Measurements from ENCODE around the gene RPL38. TPM values are rescaled to one million over a fixed set of nuclear protein-coding genes. Genes with fewer than 3 reads are reported as not detected.
A peak's percentile ranks its signal among the peaks of the same experiment; 100 is the strongest.

The RPL38 gene
- total RNA-seq, result 100 to 1,000 TPM; 617 to 705 (median 692) TPM
- long read RNA-seq, donor 1, transcript RPL38-201 (5 exons, 1,170 nt), result major isoform, 162 of 200 reads
- long read RNA-seq, donor 1, transcript RPL38-202 (5 exons, 431 nt), result minor isoform, 33 of 200 reads
- long read RNA-seq, donor 1, partial matches to known transcripts, result 0 of 200 reads
- long read RNA-seq, donor 1, other reads (novel, unspliced or antisense), result 0 of 200 reads
- long read RNA-seq, donor 2, transcript RPL38-201 (5 exons, 1,170 nt), result major isoform, 331 of 445 reads
- long read RNA-seq, donor 2, transcript RPL38-206 (4 exons, 532 nt), result minor isoform, 15 of 445 reads
- long read RNA-seq, donor 2, transcript RPL38-202 (5 exons, 431 nt), result minor isoform, 93 of 445 reads
- long read RNA-seq, donor 2, partial matches to known transcripts, result 0 of 445 reads
- long read RNA-seq, donor 2, other reads (novel, unspliced or antisense), result 5 of 445 reads

DNA sequence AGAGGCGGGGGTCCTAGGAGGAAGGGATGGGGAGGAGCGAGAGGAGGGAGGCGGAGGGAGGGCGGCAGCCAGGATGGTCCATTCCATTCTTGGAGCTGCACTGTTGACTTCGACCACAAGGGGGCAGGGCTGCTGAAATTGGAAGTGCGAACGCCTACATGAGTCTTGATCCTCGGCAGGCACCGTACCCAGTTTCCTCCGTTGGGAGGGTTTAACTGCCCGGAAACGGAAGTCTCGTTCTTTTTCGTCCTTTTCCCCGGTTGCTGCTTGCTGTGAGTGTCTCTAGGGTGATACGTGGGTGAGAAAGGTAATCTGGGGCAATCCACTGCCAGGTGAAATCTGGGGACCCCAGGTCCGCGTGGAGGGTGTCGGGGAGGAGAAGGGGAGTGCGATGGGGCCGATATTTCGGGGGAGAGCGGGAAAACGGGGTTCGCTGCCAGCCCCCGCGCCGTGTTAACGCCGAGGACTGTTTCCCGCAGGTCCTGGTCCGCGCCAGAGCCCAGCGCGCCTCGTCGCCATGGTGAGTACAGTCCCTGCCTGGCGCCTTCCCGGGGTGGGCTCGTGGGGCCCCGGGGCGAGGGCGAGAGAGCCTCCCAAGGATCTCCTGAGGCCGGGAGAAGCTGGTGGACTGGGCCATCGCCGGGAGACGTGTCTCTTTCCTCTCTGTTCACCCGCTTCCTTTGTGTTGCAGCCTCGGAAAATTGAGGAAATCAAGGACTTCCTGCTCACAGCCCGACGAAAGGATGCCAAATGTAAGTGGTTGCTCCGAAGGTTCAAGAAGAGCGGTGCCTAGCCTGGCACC, at the start of gene RPL38:
RPL38 (plus strand) TSS at position 240 of the 802 bp plus-strand sequence; CDS start at position 518, 278 bp downstream.
- Histone ChIP-seq H3K36me3 (ENCODE audit: low read depth) (no peaks in the 10 kb centered on the region), H3K4me1 (ENCODE audit: low read depth) (peaks cover 44% of the 10 kb centered on the region), H3K9me3 (no peaks in the 10 kb centered on the region), H3K4me3 (peak within 1 kb of the TSS; percentile 86)
- TF ChIP-seq, protein P1, sequence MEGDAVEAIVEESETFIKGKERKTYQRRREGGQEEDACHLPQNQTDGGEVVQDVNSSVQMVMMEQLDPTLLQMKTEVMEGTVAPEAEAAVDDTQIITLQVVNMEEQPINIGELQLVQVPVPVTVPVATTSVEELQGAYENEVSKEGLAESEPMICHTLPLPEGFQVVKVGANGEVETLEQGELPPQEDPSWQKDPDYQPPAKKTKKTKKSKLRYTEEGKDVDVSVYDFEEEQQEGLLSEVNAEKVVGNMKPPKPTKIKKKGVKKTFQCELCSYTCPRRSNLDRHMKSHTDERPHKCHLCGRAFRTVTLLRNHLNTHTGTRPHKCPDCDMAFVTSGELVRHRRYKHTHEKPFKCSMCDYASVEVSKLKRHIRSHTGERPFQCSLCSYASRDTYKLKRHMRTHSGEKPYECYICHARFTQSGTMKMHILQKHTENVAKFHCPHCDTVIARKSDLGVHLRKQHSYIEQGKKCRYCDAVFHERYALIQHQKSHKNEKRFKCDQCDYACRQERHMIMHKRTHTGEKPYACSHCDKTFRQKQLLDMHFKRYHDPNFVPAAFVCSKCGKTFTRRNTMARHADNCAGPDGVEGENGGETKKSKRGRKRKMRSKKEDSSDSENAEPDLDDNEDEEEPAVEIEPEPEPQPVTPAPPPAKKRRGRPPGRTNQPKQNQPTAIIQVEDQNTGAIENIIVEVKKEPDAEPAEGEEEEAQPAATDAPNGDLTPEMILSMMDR (IDR thresholded peaks at IDR 0.05), result peak; percentile 92
- ATAC-seq (peak; percentile 96), DNase-seq (peak; percentile 93 to 99 (median 95))
- intact Hi-C loops (cut with DNase I, micrococcal nuclease), result no loop called here

DNA sequence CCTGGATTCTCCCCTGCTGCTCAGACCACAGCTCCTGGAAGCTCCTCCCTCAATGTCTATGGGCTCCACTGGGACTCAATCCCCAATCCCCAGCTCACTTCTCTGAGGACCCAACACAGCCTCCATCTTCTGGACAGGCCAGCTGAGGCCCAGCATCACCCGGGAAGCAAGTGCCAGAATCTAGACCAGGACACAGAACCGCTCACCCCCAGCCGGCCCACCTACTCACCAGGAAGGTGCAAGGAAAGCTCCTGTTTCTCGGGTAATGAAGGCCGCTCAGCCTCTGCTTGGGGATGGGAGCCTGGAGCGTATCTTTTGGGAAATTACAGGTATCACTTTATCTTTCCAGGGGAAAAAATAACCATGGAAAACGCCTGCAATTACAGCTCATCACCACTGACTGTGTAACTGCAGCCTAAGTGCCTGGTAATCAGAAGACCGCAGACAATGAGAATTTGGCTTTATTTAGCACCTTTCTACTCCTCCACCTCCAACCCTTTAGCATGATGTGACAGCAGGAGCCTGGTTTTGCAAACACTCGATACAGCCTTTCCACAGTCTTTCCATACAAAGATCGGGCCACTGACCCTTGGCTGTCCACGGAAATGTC, 49.6 kb upstream of the RPL38 start:
- H3K4me3 ChIP-seq, result no peak overlapping the region
- H3K36me3 ChIP-seq (ENCODE audit: low read depth), result no peaks in the 10 kb centered on the region
- DNase-seq (no peak), ATAC-seq (no peak)
- no peaks in the 10 kb centered on the region for H3K9me3 ChIP-seq
- intact Hi-C loops (cut with DNase I, micrococcal nuclease), result no loop called here
- TF ChIP-seq, protein P1 (IDR thresholded peaks at IDR 0.05), result no peak
- H3K4me1 ChIP-seq (ENCODE audit: low read depth), result no peaks in the 10 kb centered on the region

GRCh38 chr17:74156878-74157277, 46.6 kb upstream of the RPL38 start:
- DNase-seq (no peak), ATAC-seq (no peak)
- intact Hi-C loops (cut with DNase I, micrococcal nuclease), result no loop called here
- Histone ChIP-seq H3K4me3 (no peak overlapping the region), H3K9me3 (no peaks in the 10 kb centered on the region), H3K4me1 (ENCODE audit: low read depth) (no peaks in the 10 kb centered on the region), H3K36me3 (ENCODE audit: low read depth) (no peaks in the 10 kb centered on the region)
- TF ChIP-seq, protein P1 (IDR thresholded peaks at IDR 0.05), result no peak

DNA sequence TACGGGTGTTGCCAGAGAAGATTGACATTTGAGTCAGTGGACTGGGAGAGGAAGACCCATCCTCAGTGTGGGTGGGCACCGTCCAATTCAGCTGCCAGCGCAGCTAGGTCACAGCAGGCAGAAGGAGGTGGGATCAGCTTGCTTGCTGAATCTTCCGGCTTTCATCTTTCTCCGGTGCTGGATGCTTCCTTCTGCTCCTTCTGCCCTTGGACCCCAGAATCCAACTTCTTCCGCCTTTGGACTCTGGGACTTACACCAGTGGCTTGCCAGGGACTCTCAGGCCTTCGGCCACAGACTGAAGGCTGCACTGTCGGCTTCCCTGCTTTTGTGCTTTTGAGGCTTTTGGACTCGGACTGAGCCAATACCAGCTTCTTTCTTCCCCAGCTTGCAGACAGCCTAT, 46.1 kb upstream of the RPL38 start:
- DNase-seq, result no peak
- Histone ChIP-seq H3K36me3 (ENCODE audit: low read depth) (no peaks in the 10 kb centered on the region), H3K4me1 (ENCODE audit: low read depth) (no peaks in the 10 kb centered on the region), H3K9me3 (no peaks in the 10 kb centered on the region), H3K4me3 (no peak overlapping the region)
- TF ChIP-seq, protein P1 (IDR thresholded peaks at IDR 0.05), result no peak
- ATAC-seq, result no peak
- intact Hi-C loops (cut with DNase I, micrococcal nuclease), result no loop called here

GRCh38 chr17:74158761-74159160, 44.7 kb upstream of the RPL38 start:
- intact Hi-C loops (cut with DNase I, micrococcal nuclease), result no loop called here
- no peaks in the 10 kb centered on the region for H3K4me1 ChIP-seq (ENCODE audit: low read depth)
- TF ChIP-seq, protein P1 (IDR thresholded peaks at IDR 0.05), result no peak
- DNase-seq (no peak), ATAC-seq (no peak)
- H3K36me3 ChIP-seq (ENCODE audit: low read depth), result no peaks in the 10 kb centered on the region
- no peaks in the 10 kb centered on the region for H3K9me3 ChIP-seq
- no peak overlapping the region for H3K4me3 ChIP-seq
